Activated effector memory CD4-positive, alpha-beta T cell treated with anti-CD3 and anti-CD28 coated beads, Interleukin-2, amount 50 U/mL, for 16 hours (primary cell): Measurements from ENCODE around the gene SSX2IP.

Experiments
- DNase-seq: peaks from one replicate; pipeline ENCODE4 v3.0.0-alpha.2; 2020

Gene SSX2IP

DNA sequence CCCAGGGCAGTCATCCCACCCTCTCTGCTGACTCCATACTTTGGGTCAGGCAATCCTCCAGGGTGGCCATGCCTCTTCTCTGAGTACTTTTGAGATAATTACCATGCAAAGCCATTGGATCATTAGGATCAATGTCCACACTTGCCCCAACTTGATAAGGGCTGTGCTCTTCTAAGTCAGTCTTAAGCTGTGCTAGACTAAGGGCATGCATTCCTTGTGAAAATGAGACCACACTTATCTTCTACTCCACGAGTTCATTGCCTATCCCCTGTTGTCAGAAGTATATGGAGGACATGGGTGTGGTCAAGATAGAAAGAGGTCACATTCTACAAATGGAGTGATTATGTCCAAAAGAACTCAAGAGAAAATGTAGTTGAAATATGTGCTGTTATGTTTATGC is 18.9 kb upstream of the SSX2IP start:
- no peak for DNase-seq

DNA sequence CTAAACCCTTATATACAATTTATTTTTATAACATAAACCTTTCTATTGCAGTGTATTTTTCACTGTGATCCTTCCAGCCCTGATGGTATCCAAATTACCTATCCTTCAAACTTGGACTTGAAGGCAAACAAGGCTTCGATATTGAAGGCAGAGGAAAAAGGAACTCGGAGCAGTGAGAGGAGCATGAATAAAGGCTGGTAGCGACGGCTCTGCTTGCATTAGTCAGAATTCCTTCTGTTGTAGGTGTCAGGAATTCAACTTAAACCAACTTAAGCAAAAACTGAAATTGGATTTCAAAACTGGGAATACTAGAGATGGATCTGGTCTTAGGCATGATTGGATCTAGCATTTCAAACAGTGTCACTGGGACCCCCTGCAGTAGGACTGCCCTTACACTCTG is 17.8 kb upstream of the SSX2IP start:
- DNase-seq: no peak

DNA sequence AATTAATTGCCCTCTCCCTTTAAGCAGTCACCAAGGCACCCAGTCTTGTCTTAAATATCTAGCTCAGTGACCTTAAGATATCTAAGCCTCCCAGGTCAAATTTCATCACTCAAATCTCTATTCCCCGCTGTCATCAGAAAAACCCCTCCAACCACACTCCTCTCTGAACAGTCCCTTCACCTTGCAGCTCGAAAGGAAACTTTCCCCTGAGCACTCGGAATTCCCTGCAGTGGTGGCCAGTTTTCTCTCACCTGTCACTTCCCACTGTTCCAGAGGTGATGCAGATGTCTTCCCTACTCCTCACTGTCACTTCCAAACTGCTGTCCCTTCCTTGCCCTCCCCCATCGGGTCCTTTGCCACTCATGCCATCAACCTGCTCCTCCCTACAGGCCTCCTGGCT is 15.3 kb upstream of the SSX2IP start:
- DNase-seq: no peak

DNA sequence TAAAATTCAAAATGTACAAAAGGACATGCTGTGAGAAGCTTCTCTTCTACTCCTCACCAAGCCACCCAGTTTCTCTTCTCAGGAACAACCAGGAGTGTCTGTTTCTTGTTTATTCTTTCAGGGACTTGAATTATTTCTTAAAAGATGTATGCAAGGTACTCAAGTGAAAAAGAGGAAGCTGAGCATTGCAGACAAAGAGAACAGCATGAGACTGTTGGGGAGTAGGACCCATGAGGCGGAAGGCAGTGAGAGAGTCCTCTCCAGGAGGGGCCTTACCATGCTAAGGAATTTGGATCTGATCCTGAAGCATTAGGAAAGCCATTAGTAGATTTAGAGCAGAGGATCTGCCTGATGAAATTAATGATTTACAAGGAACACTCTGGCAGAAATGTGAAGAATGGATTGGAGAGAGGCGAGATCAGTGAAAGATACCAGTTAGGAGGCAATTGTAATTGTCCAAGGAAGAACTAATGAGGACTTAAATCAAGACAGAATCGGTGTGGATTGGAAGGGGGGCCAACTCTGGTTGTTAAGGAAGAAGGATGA is 14.7 kb upstream of the SSX2IP start:
- DNase-seq: no peak

DNA sequence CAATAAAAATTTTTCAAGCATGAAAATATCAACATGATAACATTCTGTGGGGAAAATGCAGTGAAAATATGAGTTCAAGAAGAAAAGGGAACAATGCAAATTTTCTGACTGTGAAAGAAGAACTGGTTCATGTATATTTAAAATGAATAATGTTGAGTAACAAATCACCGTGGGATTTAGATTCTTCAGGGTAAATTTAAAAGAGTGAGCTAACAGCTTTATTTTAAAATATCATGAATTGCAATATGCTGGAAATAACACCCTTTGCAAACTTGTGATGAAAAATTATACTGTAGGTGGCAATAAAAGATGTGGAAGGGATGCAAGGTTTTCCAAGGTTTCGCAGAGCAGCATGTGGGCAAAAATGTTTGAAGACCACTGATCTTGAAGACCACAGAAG is 13.2 kb upstream of the SSX2IP start:
- no peak for DNase-seq

DNA sequence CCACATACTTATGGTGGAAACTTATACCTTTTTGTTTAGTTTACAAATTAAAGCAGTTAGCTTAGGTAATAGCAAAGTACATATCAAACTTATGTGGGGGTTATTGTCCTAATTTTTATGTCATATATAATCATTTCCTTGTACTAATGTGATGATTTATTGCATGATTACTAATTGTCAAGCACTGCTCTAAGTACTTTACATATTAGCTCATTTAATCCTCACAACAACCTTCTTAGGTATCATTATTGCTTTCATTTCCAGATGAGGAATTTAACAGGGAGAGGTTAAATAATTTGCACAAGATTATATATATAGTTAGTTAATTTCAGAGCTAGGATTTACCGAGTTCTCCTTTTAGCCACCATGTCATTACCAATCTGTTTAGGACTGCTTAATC is 11.9 kb upstream of the SSX2IP start:
- DNase-seq: no peak

DNA sequence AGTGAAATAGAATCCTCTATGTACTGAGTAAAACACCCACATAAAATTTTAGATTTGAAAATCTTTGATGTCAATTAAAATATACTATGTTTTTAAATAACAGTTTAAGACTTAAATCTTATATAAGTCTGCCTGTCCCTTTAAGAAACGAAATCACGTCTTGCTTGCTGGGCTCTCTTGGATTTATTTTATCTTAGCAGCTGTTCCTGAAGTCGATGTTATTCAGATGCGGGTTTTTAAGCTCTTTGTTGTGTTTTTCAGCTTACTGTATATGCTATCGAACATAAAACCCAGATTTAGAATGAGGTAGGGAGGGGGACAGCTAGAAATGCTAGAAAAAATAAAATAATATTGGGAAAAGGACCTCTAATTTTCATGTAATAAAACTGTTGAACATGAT is 11.1 kb upstream of the SSX2IP start:
- DNase-seq: no peak

DNA sequence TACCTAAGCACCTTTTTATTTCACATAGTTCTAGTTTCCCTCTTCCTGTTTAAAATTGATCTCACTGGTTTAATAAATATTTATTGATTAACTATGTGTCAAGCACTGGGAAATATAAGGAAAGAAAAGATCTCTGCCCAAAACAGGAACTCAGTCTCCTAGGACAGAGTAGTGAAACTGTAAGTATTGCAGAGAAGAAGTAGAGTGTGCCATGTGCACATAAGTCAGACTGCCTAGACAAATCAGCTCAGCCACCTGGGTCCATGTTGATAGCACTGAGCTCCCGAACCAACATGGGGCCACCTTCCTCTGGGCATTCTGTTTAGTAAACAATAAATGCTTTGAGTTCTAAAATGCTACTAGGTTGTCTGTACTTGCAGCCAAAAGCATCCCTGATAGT is 9.8 kb upstream of the SSX2IP start:
- DNase-seq: no peak

DNA sequence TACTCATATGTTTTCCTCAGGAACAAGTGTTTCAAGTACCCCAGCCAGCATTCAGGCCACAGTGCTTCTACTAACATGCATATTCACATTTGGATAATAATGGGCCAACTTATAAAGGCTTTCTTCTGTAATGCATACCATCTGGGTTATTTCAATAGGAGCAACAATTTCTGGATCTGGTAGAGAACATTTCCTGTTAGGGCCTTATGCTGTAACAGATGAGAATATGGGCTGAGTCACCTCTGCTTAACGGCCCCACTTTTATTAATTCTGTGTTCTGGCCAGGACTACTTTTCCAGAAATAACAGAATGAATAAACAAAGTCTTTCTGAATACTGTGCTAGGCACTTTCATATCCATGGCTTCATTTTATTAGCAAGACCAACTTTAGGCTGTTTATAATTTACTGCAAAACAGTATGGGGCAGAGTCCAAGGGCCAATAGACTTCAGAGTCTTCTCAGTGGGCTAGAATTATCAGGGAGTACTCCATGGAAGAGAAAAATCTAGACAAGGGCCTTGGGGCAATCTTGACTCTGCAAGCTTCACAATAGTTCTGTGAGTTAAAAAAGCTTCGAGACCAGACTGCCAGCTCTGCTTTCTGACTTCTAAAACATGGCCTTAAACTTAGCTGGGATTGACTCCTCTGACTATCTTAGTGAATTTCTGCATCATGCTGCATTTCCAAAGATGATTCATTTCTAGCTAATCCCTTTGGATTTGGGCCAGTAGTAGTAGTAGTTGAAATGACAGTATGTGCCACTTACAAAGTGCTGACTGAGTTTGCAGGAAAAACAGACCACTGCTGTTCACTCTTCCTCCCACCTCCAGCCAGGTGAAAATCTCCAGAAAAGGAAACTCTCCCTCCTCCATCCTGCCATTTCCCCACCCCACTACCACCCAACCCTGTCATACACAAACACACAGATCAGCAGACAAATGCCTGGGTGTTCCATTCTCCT is 8.2 kb upstream of the SSX2IP start:
- no peak for DNase-seq

DNA sequence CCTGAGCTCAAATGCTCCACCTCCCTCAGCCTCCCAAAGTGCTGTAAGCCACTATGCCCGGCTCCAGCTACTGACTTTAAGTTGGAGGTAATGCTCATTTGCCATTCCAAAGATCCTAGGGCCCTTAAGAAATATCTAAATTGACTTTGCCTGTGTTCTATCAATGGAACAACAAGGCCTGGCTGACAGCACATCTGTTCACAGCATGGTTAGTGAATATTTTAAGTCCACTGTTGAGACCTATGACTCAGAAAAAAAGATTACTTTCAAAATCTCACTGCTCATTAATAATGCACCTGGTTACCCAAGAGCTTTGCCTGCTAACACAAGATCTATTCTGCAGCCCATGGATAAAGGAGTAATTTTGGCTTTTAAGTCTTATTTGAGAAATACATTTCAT is 3.5 kb upstream of the SSX2IP start:
- no peak for DNase-seq

DNA sequence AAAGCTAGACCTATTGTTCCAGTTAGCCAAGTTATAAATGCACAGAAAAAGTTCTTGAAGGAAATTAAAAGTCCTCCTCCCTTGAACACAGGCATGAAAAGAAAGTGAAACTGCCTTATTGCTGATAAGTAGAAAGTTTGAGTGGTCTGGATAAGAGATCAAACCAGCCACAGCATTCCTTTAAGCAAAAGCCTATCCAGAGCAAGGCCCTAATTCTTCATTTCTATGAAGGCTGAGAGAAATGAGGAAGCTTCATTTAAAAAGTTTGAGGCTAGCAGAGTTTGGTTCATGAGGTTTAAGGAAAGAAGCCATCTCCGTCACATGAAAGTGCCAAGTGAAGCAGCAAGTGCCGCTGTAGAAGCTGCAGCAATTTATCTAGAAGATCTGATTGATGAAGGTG is 2.7 kb upstream of the SSX2IP start:
- no peak for DNase-seq

DNA sequence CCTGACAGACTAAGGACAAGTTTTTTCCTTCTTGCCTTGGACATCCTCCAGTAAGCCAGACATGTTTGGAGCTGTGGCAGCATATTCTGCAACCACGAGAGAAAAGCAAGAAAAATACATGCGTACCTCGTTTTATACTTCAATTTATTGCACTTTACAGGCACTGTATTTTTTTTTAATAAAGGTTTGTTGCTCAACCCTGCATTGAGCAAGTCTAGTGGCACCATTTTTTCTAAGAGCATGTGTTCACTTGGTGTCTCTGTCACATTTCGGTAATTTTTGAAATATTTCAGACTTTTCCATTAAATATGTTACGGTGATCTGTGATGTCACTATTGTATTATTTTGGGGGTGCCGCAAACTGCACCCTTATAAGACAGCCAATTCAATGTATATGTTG is 2.1 kb upstream of the SSX2IP start:
- DNase-seq: no peak

DNA sequence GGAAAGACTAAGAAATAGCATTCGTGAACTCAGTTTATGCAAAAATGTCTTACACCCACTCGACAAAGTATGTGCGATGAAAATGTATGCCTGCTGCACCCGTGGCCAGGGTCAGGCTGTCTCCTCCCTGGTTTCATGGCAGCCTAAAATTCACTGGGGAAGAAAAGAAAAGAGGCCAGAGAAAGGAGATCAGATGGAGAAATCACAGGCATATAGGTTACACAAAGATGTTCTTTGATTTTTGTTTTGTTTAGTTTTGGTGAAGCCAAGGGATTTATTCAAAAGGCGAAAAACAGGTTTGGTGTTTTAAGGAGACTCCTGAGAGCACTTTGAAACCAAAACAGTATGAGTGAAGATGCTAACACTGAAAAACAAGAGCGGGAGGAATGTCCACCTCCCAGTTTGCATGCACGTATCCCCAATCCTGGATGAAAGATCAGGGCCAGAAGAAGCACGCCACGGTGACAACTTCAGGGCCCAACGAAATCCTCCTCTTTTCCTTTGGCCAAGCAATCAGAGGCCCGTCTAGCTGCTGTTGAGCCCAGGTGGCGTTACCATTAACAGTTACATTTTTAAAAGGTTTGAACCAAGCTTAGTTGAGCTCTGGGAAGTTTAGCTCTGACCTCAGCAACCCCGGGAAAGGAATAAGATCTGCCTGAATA is 992 bp upstream of the SSX2IP start:
- DNase-seq: no peak

DNA sequence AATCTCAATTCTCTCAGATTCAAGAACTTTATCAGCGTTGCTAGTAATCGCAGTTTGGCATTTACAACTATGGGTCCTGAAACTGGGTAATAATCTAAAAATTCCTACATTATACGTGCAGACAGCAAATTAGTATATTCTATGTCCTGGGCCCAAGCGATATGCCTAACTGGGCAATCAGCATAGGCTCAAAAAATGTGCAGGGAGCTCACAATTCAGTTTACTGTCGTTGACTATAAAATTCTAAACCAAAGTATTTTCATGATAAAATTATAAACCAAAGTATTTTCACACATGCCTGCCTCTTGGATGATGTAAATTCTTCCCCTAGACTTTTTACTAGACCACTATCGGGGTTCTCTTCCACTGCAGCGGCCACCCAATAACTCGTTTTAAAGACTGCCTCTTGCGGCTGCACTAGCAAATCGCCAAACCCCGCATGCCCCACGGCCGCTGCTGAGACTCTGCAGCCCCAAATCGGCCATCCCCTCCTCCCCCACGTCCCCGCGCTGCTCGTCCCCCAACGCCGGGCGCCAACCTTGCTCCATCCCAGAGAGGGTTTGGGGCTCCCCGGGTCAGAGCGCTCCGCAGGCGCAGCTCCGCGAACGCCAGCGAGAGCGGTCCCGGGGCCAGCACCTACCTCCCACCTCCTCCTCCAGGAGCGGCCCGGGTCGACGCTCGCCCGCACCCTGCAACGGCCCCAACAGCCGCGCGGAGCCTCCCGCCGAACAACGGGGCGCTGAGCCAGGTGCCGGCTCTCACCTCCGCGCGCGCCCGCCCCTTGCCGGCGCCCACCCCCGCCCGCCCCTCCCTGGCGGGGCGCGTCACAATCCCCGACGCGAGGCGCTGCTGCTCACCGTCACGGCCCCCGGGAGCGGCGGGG is 506 bp downstream of the SSX2IP start:
- DNase-seq: no peak

DNA sequence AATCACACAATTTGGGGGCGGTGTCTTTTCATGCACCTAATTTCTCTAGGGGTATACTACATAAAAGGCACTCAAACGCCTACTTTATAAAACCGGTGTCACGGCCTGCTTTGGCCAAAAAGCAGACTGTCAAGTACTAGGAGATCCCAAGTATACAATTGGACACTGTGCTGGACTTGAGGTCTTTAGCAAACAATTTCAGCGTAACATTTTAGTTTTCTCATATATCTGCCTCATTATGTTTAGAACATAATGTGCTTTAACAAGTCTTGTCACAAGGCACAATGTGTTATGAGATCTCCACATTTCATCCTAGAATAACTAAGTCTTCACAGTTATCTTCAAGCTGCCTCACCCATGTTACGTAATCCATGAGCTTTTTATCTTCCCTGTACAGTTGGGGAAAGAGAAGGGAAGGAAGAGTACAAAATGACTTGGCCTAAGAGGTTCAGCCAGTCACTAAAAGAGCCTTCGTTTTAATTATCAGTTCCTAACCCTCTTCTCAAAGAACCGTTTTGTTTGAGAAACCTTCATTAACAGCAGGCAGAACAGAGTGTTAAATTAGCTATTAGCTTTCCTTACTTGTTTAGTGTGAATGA is 1.7 kb downstream of the SSX2IP start:
- DNase-seq: no peak

DNA sequence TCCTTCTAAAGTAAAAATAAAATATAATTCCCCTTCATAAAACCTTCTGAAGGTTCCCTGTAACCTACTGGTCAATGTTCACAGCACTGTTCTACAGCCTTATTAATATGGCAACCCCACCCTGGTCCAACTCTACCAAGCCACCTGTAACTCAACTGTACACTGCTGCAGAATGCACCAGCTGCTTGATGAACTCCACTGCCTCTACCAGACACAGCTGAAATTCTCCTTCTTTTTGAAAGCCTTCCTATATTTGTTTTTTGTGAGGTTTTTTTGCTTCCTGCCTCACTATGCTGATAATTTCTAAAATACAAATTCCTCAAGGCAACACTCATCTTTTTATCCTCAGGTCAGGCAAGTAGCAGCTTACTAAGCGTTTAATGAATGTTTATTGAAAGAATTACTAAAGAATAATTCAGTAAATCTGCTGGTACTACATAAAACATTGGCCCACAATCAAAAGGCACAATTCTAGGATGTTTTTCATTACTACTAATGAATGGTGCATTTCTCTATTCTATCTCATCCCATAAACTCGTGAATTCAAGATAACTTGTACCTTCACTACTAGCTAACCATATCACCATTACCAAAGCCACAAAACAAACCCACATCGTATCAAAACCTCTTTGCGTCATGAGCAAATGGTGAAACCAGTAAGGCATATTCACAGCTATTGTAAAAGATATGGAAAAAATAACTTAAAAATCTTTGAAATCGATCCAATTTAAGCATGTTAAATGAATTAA is 2.4 kb downstream of the SSX2IP start:
- DNase-seq: no peak

DNA sequence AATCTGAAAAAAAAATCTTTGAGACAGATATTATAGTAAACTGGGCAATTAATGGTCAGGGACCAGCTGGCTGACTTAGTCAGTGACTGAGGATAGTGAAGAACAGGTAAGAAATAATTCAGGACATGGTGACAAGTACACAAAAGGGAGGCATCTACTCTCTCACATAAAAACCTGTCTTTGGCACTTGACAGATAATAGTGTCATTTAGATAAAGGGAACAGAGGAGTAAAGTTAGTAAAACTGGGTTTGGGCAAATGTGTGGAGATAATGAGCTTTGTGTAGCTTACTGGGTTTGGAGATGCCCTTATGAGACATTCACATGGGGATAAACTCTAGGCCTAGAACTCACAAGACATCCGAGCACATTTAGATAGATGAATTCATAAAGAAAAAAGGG is 4.0 kb downstream of the SSX2IP start:
- no peak for DNase-seq

DNA sequence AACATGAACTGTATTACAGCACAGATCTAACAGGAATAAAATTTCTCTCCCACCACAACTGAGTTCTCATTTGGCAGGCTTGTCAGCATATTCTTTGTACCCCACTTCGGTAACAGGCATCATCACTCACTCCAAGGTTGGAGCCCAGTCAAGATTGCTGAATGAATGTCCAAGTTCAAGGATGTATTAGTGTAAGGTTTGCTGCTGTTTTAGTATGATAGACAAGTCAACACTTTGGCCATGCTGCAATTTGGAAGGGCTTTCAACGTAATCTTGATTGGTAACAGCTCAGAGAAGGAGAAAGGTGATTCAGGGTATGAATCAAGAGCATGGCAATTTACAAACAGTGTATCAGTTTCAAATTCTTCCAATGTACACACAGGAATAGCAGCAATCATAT is 6.8 kb downstream of the SSX2IP start:
- no peak for DNase-seq

DNA sequence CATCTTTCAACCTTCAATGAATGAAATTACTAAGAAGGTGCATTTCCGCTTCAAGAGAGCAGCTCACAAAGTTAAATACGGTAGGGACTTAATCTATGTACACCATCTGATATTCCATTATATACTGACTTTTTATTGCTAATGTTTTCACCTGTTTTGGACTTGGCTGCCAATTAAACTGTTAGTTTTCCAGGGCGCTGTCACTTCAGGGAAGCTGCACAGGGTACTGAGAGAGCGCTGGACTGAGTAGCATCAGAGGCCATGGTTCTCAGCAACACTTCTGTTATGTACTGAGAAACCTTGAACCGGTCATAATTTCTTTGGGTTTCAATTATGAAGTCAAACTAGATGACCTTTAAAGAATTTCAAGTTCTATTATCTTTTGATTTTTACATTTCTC is 8.2 kb downstream of the SSX2IP start:
- no peak for DNase-seq

DNA sequence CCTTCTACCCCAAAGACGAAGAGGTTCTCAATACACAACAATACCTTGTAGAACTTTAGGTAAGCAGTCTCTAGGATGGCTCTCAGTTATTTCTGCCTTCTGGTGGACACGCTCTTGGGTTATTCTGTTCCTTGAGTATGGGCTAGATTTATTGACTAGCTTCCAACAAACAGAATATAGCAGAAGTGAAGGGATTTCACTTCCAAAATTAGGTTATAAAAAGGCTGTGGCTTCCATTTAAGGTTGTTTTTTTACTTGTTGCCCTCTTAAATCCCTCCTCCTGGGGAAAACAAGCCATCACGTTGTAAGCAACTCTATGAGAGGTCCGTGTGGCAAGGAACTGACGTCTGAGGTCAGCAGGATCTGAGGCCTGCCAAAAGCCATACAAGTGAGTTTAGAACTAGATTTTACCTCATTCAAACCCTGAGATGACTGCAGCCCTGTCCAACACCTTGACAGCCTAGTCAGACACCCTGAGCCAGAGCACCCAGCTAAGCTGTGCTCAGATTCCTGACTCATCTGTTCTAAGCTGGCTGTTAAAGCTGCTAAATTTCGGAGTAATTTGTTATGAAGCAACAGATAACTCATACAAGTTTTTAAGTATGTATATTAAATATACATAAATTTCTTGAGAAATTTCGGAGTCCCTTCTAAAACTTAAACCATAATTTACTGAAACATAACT is 12.7 kb downstream of the SSX2IP start:
- no peak for DNase-seq

DNA sequence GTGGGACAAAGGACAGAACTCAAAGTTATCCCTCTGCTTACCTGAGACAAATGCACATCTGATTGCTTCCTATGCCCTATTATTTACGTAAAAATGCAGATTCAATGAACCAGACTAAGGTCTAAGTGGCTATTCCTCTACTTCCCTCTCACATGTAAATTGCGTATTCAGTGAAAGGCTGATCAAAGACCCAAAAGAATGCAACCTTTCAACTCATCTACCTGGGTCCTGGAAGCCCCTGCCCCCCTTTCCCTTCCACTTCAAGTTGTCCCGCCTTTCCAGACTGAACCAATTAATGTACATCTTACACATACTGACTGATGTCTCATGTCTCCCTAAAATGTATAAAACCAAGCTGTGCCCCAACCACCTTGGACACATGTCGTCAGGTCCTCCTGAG is 14.6 kb downstream of the SSX2IP start:
- no peak for DNase-seq
